Loucy (cell line): ENCODE measurements around the gene SLX9.
A peak's percentile ranks its signal among the peaks of the same experiment; 100 is the strongest.

Experiments
- H2AFZ ChIP-seq: fragments of 200-600 bp; sonication (generic); 2 replicates; pipeline ENCODE4 v1.6.0; 2016; ENCODE audit warnings: antibody characterized with exemption, mild to moderate bottlenecking, low read length, moderate library complexity
- H3F3A ChIP-seq: fragments of 200-600 bp; 2 replicates; pipeline ENCODE4 v1.6.0; 2016; ENCODE audit warnings: antibody characterized with exemption, low read depth, mild to moderate bottlenecking
- H3K27me3 ChIP-seq: fragments of 200-600 bp; sonication (generic); 2 replicates; pipeline ENCODE4 v1.6.1; 2014; ENCODE audit warnings: low read length, mild to moderate bottlenecking; ENCODE audit not compliant: insufficient read depth, poor library complexity, severe bottlenecking
- H3K36me3 ChIP-seq: fragments of 200-600 bp; sonication (generic); 2 replicates; pipeline ENCODE4 v1.6.1; 2016; ENCODE audit warnings: low read length; ENCODE audit not compliant: insufficient read depth
- H3K4me1 ChIP-seq: fragments of 200-600 bp; sonication (generic); 2 replicates; pipeline ENCODE4 v1.5.1; 2014; ENCODE audit warnings: low read length, mild to moderate bottlenecking; ENCODE audit not compliant: insufficient read depth, poor library complexity, severe bottlenecking
- H3K4me2 ChIP-seq: fragments of 200-600 bp; sonication (generic); 2 replicates; pipeline ENCODE4 v1.6.0; 2014; ENCODE audit warnings: antibody characterized with exemption, low read length, low read depth, mild to moderate bottlenecking; ENCODE audit not compliant: poor library complexity, severe bottlenecking
- H3K4me3 ChIP-seq: fragments of 200-600 bp; sonication (generic); 2 replicates; pipeline ENCODE4 v1.5.1; 2014; ENCODE audit warnings: low read length, mild to moderate bottlenecking, mixed read lengths; ENCODE audit not compliant: poor library complexity, severe bottlenecking
- H3K79me2 ChIP-seq: fragments of 200-600 bp; sonication (generic); 2 replicates; pipeline ENCODE4 v1.6.1; 2014; ENCODE audit warnings: low read length; ENCODE audit not compliant: insufficient read depth
- H3K9ac ChIP-seq: fragments of 200-600 bp; sonication (generic); 2 replicates; pipeline ENCODE4 v1.6.0; 2014; ENCODE audit warnings: mild to moderate bottlenecking, low read depth, low read length, moderate library complexity; ENCODE audit not compliant: poor library complexity, severe bottlenecking
- H3K9me2 ChIP-seq: fragments of 200-600 bp; sonication (generic); replicated peaks from 2 replicates; pipeline ENCODE4 v1.6.1; 2016; ENCODE audit warnings: low read depth, low read length, mixed read lengths
- H3K9me3 ChIP-seq: fragments of 200-600 bp; sonication (generic); 2 replicates; pipeline ENCODE4 v1.6.1; 2014; ENCODE audit warnings: mild to moderate bottlenecking, antibody characterized with exemption, low read length, low read depth; ENCODE audit not compliant: insufficient read depth
- H4K20me1 ChIP-seq: fragments of 200-600 bp; sonication (generic); 2 replicates; pipeline ENCODE4 v1.6.0; 2014; ENCODE audit warnings: antibody characterized with exemption, low read length, mild to moderate bottlenecking; ENCODE audit not compliant: insufficient read depth, poor library complexity, severe bottlenecking
- CTCF ChIP-seq: fragments of 200-600 bp; sonication (generic); conservative IDR thresholded peaks from 2 replicates; pipeline ENCODE4 v1.5.1; 2014; ENCODE audit warnings: mild to moderate bottlenecking, antibody characterized with exemption, low read length
- EZH2phosphoT487 ChIP-seq: fragments of 200-600 bp; IDR thresholded peaks from 2 replicates; pipeline ENCODE4 v1.6.1; 2018; ENCODE audit warnings: antibody characterized with exemption, mild to moderate bottlenecking, moderate library complexity, borderline replicate concordance

SLX9 gene

GRCh38 chr21:44910229-44911067 is 29.4 kb upstream of the SLX9 start:
- Histone ChIP-seq H4K20me1 (no peaks in the 10 kb centered on the region), H3K4me3 (no peak overlapping the region)

GRCh38 chr21:44911068-44911383 is 28.8 kb upstream of the SLX9 start:
- Histone ChIP-seq H3K4me3 (peak overlapping the region; percentile 42), H3K9ac (peak overlapping the region; percentile 47), H3K4me2 (peak overlapping the region; percentile 58), H3K4me1 (peaks cover 48% of the 10 kb centered on the region), H3K36me3 (peaks cover 13% of the 10 kb centered on the region; the same call in 1 of the 2 replicates), H4K20me1 (no peaks in the 10 kb centered on the region), H3K9me3 (no peaks in the 10 kb centered on the region), H2AFZ (no peak overlapping the region), H3F3A (0 out of 2 replicates have a peak, but pooled peaks cover 4% of the 10 kb centered on the region), H3K27me3 (no peaks in the 10 kb centered on the region), H3K9me2 (no peaks in the 10 kb centered on the region), H3K79me2 (peaks cover 42% of the 10 kb centered on the region)
- no peak for TF ChIP-seq EZH2phosphoT487
- no peak for TF ChIP-seq CTCF

More at GRCh38 chr21:44910229-44911067, 29.4 kb upstream of the SLX9 start:
- no peaks in the 10 kb centered on the region for H3K9me3 ChIP-seq
- H3K9me2 ChIP-seq = no peaks in the 10 kb centered on the region
- peaks cover 46% of the 10 kb centered on the region for H3K4me1 ChIP-seq
- no peaks in the 10 kb centered on the region for H3K27me3 ChIP-seq
- 0 out of 2 replicates have a peak, but pooled peaks cover 4% of the 10 kb centered on the region for H3F3A ChIP-seq
- H3K36me3 ChIP-seq = peaks cover 13% of the 10 kb centered on the region; the same call in 1 of the 2 replicates
- H2AFZ ChIP-seq = no peak overlapping the region
- TF ChIP-seq EZH2phosphoT487 (no peak), CTCF (no peak)
- no peak overlapping the region for H3K4me2 ChIP-seq
- no peak overlapping the region for H3K9ac ChIP-seq
- peaks cover 38% of the 10 kb centered on the region for H3K79me2 ChIP-seq

- Histone ChIP-seq H3K4me2 (peak overlapping the region; percentile 58), H3K9ac (peak overlapping the region; percentile 47), H3K4me1 (peaks cover 48% of the 10 kb centered on the region), H3K36me3 (peaks cover 9% of the 10 kb centered on the region; the same call in 1 of the 2 replicates), H3K9me2 (no peaks in the 10 kb centered on the region), H4K20me1 (no peaks in the 10 kb centered on the region), H2AFZ (no peak overlapping the region), H3K27me3 (no peaks in the 10 kb centered on the region), H3K79me2 (peaks cover 46% of the 10 kb centered on the region), H3F3A (0 out of 2 replicates have a peak, but pooled peaks cover 4% of the 10 kb centered on the region), H3K9me3 (no peaks in the 10 kb centered on the region), H3K4me3 (peak overlapping the region; percentile 42)
- no peak for TF ChIP-seq CTCF
- TF ChIP-seq EZH2phosphoT487 = no peak
Measured at GRCh38 chr21:44911384-44912157, 28.3 kb upstream of the SLX9 start.
